Measurements from ENCODE around the gene PTPRN2.

Gene PTPRN2

GRCh38 chr7:158602905-158603772 is 15.5 kb upstream of the PTPRN2 start:
- DNase-seq (ENCODE audit: low spot score): no peak

DNA sequence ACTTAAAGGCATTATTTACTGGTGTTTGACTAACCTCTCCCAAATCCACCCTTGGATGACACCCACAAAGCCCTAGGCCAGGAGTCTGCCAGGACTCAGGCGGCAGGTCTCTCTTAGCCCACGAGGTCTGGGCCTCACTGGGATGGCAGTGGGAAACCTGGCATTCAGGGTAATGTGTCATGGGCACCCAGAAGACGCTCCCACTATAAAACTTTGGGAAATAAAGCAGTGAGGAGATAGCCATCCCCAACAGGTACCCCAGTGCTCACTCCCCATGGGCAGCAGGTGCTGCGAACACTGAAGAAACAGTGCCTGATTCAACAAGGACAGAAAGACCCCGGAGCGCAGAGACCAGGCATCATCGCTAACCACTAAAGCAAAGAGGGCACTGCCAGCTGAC is 14.4 kb upstream of the PTPRN2 start:
- DNase-seq (ENCODE audit: low spot score): no peak

GRCh38 chr7:158601090-158601489 is 13.5 kb upstream of the PTPRN2 start:
- no peak for DNase-seq (ENCODE audit: low spot score)

GRCh38 chr7:158596745-158597144 is 9.1 kb upstream of the PTPRN2 start:
- no peak for DNase-seq (ENCODE audit: low spot score)

DNA sequence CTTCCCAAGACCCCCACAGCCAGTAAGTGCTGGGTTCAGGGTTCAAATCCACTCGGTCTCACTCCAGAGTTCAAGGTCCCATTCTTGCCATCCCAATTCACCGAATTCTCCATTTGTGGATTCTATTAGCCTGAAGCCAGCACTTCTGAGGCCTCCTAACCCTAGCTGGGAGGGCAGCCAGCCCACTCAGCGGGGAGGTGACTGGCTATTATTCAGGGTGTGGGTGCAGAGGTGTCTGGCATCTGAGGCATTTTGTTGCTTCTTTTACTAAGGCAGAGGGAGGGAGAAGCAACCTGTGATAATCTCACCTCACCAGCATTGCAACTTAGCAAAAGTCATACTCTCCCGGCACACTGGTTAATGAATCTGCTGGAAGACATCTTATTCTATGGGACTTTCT is 8.7 kb upstream of the PTPRN2 start:
- DNase-seq (ENCODE audit: low spot score): no peak

GRCh38 chr7:158595068-158595467 is 7.4 kb upstream of the PTPRN2 start:
- peak; percentile 31 for DNase-seq (ENCODE audit: low spot score)

DNA sequence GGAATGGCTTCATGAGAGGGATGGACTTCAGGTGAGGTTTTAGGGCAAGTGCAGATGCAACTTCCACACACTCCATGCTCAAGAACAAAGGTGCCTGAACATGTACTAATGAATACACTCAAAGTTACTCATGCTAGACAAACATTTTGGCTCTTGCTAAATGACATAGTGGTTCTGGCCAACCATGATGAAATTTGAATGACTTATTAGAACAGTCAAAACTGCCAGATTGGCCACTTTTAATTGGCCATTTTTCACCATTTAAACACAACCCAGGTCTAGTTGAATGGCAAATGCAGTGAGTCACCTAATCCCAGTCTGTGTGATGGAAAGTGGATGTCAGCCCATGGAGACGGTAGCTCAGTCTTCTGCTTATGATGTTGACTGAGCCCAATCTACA is 4.9 kb upstream of the PTPRN2 start:
- no peak for DNase-seq (ENCODE audit: low spot score)

GRCh38 chr7:158591944-158592343 is 4.3 kb upstream of the PTPRN2 start:
- DNase-seq (ENCODE audit: low spot score): no peak

- DNase-seq (ENCODE audit: low spot score): no peak
Observed at GRCh38 chr7:158590181-158590530, 2.5 kb upstream of the PTPRN2 start.

DNA sequence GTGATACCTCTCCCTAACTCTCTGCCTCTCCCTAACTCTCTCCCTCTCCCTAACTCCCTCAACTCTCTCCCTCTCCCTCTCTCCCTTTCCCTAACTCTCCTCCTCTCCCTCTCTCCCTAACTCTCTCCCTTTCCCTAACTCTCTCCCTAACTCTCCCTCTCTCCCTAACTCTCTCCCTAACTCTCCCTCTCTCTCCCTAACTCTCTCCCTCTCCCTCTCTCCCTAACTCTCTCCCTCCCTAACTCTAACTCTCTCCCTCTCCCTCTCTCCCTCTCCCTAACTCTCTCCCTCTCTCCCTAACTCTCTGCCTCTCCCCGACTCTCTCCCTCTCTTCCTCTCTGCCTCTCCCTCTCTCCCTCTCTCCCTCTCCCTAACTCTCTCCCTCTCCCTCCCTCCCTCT is 2.0 kb upstream of the PTPRN2 start:
- no peak for DNase-seq (ENCODE audit: low spot score)

DNA sequence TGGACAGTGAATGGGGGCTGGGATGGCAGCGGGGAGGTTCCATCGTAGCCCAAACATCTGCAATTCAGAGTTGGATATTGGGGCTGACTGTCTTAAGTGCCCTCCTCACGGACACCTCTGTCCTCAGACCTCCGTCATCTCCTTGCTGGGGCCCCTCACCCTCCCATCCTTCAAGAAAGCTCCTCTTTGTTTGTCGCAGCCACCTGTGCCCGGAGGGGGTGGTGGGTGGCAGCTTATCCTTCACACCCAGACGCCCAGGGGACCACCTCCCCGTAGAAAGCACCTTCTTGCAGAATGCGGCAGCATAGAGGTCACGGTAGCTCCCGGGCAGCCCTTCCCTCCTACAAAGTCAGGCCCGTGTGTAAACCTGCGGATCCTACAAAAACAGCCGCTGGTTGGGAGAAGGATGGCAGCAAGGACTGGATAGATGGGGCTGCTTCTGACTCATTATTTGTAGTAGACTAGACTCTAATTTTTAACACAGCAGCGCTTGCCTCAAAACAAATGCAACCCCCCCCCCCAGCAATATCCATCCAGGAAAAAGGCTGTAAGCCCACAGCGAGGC is 1.3 kb upstream of the PTPRN2 start:
- no peak for DNase-seq (ENCODE audit: low spot score)

DNA sequence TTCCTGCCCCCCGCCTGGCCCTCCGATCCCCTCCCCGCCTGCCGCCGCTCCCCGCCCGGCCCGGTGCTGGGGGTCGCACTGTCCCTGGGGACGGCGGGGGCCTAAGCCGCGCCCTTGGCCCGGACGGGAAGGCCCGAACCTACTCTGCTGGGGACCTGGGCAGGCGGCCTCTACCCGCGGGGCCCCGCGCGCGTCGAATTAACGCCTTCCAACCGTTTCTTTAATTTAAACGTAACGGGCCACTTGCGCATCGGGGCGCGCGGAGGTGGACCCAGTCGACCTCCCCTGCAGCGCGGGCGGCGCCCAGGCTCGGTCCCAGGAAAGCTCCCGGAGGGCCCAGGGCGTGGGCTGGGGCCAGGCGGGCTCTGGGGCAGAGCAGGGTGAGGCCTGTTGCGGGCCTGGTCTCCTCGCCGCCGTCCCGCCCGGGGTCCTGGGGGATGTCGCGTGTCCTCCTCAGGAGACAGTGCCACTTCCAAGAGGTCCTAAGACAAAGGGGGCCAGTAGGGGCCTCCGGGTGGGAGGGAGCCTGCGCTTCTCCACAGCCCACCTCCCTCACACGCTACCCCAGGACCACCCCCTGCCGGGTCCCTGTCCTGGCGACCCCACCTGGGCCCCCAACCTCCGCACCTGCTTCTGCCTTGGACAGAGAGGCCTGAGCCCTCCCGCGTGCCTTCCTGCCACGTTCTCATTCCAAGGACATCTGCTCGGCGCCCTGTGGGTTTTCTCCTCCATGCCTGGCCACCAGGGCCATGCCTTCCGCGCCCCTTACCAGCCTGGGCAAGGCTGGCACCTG is 658 bp upstream of the PTPRN2 start:
- no peak for DNase-seq (ENCODE audit: low spot score)

DNA sequence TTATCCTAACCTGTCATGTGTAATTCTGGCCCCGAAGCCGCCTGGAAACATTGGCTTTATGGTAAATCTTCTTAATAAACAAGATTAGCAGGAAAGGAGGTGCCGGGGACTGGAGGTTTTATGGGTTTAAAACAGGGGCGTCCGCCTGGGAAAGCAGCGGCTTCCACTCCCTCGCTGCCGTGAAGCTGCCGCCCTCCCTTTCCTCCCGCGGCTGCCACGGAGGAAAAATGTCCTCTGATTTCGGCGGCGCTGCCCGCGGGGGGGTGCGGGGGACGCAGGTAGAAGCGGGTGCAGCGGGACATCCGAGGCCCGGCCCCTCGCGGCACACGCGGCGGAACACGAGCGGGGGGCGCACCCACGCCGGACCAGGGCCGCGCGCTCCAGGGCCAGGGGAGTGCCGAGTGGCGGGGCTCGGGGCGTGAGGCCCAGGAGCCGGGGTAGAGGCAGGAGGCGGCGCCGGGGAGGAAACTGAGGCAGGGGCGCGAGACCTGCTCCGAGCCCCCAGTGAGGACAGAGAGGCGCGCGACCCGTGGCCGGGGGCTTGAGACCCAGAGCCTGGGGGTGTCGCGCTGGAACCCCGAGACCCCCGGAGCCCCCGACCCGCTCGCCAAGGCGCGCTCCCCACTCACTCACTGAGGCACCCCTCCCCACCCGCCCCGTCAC is 993 bp downstream of the PTPRN2 start:
- no peak for DNase-seq (ENCODE audit: low spot score)

DNA sequence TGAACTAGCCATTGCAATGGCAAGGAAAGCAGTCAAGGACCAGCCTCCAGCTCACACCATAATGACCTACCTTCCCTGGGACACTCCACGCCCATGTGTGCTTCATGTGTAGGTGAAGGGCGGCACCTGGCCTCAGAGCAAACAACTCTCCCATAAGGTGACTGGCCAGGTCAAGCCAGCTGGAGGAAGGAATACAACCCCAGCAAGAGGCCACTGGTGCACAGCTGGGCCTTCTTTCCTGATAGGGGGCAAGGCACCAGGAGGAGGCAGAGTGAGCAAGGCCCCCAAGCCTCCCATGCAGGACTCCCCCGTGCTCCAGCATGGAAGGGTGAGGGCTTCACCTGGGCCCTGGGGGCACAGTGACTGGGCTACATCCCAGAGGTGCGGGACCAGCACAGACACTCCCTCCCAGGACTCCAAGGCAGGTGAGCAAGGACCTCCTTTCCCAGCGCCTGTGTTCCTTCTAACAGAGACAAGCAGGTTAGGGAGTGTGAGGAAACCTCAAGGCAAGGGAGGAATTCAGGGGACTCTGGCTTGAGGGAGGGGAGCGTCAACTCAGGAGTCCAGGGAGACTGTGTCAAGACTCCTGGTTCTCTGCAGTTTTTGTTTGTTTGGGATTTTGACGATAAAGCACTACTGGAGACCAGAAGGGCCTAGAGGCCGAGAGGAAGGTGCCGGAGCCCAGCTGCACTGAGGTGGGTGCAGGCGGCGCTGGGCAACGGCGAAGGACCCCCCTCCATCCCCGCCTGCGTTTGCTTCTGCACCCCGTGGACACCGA is 1.7 kb downstream of the PTPRN2 start:
- DNase-seq (ENCODE audit: low spot score): no peak

GRCh38 chr7:158584407-158584806 is 3.2 kb downstream of the PTPRN2 start:
- DNase-seq (ENCODE audit: low spot score): no peak

GRCh38 chr7:158583810-158584209 is 3.8 kb downstream of the PTPRN2 start:
- no peak for DNase-seq (ENCODE audit: low spot score)

DNA sequence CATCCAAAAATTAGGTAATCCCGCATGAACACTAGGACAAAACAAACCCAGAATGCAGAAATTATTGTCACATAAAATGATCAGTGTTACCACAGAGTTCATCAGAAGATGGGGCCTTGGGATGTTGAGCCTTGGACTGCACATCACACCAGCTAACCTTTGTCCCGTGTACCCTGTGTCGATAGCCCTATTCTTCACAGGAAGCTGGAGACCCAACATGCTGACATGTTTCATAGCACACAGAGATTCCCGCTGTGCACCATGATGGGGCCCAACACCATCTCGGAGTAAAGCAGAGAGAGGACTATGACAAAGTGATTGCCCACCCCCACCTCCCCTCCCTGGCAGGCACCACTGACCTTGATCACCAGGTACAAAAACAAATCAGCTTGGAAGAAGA is 4.5 kb downstream of the PTPRN2 start:
- no peak for DNase-seq (ENCODE audit: low spot score)

- no peak for DNase-seq (ENCODE audit: low spot score)
Observed at GRCh38 chr7:158582089-158582456, 5.5 kb downstream of the PTPRN2 start.

DNA sequence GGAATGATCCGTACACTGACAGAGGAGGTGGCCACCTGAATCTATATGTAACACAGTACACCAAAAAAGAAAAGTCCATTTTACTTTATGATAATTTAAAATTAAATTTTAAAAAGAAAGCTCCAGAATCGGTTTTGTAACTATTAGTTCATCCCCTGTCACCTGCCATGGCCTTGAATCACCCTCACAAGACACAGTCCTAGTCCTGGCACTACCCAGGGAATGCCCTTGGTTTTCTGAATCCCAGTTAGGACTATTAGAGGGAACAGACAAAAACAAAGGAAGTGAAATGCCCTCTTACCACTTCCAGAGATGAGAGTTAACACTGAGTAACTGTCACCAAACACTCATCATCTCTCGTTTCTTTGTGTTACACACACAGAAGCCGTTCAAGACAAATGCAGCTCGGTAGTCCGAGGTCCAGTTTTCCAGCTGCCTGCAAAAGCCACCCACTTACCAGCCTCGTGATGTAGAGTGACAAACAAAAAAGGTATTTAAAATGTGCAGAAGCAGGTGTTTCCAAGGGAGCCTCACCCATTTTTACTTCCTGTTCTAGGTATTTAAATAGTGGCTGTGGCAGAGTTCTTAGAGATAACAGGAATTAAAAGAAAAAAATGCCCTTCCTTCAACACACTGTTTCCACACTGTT is 6.1 kb downstream of the PTPRN2 start:
- DNase-seq (ENCODE audit: low spot score): no peak

GRCh38 chr7:158579662-158580646 is 7.7 kb downstream of the PTPRN2 start:
- no peak for DNase-seq (ENCODE audit: low spot score)
